MM.1S (cell line): ENCODE results near the gene CFAP119.

Experiments used
- CTCF ChIP-seq: fragments of 300-600 bp; sonication (generic); IDR thresholded peaks from 2 replicates; pipeline ENCODE4 v1.5.1; 2016; ENCODE audit warnings: antibody characterized with exemption, low read length, mixed read lengths
- EZH2 ChIP-seq: fragments of 300-600 bp; sonication (generic); optimal IDR thresholded peaks from 2 replicates; pipeline ENCODE3; 2017; ENCODE audit warnings: low read depth, mild to moderate bottlenecking, antibody characterized with exemption, low read length, mixed read lengths
- EZH2phosphoT487 ChIP-seq: fragments of 300-600 bp; sonication (generic); IDR thresholded peaks from 2 replicates; pipeline ENCODE4 v1.6.1; 2018; ENCODE audit warnings: antibody characterized with exemption, low read length

GRCh38 chr16:30802936-30803335 lies 41.1 kb upstream of the CFAP119 start:
- TF ChIP-seq CTCF (no peak), EZH2 (no peak), EZH2phosphoT487 (no peak)
